GM19351 (cell line): Measurements from ENCODE around the gene SHISAL2A.
"Not testable (repeated sequence)": the region's sequence is repeated elsewhere in the genome, so short reads cannot be mapped to it uniquely, and the experiment has no call there.

Experiments
- ATAC-seq: cut with Tn5 transposase; IDR thresholded peaks from one replicate; pipeline ENCODE4 v1.9.1; 2021; ENCODE audit warnings: mild to moderate bottlenecking, moderate library complexity; ENCODE audit not compliant: unreplicated experiment

Gene SHISAL2A

DNA sequence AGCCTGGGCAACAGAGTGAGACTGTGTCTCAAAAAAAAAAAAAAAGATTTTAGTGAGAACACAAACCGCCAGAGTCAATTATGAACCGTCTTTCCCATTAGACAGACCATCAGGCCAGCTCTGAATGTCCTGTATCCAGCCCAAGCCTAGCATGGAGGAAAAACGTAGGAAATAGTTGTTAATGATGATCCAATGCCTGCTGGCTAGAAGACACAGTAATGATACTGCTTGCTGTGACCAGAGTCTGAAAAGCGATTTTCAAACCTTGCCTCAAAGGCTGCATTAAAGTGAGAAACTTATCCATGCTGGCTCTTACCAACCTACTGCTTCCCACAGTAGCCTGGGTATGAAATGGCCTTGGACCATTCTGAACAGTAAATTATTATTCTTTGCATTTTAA is 48.2 kb downstream of the SHISAL2A start:
- no peak for ATAC-seq

DNA sequence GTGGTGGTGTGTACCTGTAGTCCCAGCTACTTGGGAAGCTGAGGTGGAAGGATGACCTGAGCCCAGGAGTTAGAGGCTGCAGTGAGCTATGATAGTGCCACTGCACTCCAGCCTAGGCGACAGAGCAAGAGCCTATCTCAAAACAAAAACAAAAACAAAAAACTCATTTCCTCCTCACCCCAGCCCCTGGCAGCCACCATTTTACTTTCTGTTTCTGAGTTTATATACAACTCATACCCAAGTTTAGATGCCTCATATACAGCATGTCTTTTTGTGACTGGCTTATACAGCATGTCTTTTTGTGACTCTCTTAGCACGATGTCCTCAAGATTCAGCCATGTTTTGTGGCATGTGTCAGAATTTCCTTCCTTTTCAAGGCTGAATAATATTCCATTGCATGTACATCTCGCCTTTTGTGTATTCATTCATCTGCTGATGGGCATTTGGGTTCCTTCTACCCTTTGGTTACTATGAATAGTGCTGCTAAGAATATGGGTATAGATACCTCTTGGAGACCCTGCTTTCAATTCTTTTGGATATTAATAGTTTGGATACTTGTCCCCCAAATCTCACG is 50.5 kb downstream of the SHISAL2A start:
- ATAC-seq = no peak

DNA sequence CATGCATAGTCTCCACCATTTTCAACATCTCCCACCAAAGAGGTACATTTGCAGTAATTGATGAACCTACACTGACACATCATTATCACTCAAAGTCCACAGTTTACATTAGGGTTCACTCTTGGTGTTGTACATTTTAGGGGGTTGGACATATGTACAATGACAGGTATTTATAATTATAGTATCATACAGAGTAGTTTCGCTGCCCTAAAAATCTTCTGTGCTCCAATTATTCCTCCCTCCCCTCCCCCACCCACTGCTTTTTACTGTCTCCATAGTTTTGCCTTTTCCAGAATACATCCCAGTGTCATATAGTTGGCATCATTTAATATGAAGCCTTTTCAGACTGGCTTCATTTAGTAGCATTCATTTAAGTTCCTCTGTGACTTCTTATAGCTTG is 51.6 kb downstream of the SHISAL2A start:
- ATAC-seq = no peak

DNA sequence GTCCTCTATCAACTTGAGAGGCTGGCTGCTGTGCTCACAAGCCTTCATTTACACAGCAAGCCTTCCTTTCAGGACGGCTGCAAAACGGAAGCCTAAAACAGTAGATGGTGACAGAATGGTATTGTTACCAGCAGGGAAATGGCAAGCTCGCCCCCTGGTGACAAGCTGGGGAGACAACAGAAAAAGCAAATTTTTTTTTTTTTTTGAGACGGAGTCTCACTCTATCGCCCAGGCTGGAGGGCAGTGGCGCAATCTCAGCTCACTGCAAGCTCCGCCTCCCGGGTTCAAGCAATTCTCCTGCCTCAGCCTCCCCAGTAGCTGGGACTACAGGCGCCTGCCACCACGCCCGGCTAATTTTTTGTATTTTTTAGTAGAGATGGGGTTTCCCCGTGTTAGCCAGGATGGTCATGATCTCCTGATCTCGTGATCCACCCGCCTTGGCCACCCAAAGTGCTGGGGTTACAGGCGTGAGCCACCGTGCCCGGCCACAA is 53.3 kb downstream of the SHISAL2A start:
- not testable (repeated sequence) for ATAC-seq

DNA sequence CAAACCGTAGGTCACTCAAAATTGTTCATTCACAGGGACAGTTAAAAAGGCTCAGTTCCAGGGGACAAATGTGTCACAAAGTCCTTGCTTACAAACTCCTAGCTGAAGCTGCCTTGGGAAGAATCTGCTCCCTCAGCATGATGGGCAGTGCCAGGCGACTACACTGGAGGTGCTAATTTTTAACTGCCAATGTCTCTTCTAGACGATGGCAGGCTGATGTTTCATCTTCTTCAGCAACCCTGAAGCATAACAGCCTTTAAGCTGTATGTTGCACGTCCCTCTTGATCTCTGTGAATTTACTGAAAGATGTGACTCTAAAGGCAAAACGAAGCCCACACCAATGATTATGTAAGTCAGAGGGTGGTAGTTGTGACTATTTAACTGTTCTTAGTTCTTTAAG is 53.9 kb downstream of the SHISAL2A start:
- ATAC-seq = no peak

DNA sequence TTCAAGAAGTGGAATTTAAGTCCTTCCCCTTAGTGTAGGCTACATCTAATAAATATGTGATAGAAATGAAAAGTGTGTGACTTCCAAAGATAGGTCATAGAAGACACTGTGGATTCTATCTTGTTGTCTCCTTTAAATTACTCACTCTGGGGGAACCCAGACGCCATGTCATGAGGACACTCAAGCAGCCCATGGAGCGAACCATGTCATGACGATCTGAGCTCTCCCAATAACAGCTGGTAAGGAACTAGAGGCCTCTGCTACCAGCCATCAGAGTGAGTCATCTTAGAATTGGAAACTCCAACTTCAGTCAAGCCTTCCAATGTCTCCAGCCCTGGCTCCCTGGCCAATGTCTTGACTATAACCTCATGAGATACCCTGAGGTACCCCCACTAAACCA is 58.9 kb downstream of the SHISAL2A start:
- no peak for ATAC-seq

DNA sequence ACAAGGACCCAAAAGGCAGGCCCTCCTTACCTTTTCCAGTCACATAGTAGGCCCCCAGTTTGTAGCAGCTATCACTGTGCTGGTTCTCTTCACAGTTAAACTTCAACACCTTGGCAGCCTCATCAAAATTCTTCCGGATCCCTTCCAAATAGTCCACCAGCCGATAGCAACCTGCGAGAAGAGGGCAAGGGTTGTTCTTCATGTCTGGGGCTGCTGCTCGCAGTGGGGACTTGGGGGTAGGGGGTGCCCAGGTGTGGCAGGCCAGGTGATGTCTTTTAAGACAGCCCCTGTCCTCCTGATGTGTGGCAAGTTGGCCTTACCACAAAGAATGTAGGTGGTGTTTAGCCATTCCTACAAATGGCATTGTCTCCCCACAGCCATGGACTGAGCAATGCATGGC is 59.7 kb downstream of the SHISAL2A start:
- no peak for ATAC-seq

DNA sequence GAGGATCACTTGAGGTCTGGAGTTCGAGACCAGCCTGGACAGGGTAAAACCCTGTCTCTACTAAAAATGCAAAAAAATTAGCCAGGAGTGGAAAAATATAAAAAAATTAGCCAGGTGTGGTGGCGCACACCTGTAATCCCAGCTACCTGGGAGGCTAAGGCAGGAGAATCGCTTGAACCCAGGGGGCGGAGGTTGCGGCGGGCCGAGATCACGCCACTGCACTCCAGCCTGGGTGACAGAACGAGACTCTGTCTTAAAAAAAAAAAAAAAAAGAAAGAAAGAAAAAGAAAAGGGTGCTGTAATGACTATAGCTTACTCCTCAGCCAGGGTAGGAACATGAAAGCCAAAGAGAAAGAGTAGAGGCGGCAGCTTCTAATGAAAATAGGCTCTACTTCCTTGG is 60.4 kb downstream of the SHISAL2A start:
- not testable (repeated sequence) for ATAC-seq

DNA sequence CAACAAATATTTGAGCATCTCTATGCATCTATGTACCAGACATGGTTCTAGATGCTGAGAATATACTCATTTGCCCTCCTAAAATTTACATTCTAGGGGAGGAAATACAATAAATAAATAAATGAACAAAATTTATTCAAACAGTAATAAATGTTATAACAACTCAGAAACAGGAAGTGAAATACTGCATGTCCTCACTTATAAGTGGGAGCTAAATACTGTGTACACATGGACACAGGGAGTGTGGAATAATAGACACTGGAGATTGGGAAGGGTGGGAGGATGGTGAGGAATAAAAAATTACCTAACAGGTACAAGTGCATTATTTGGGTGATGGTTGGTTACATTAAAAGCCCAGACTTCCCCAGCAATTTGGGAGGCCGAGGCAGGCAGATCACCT is 60.9 kb downstream of the SHISAL2A start:
- no peak for ATAC-seq

DNA sequence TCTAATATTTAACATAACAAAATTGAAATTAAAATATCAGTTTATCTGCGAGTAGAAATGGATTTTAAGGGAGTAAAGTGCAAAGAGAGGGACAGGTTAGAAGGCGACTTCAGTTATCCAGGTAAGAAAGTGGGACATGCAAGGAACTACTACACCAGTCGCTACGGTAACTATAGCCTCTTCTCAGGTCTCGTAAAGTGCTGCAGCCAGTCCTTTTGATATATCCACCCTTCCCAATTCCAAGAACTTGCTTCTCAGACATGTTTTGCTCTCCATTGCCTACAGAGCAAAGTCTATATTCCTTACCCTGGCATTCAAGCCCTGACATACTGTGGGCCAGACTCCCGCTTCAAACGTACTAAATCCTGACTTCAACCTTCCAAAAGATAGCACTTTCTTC is 62.7 kb downstream of the SHISAL2A start:
- ATAC-seq = no peak

DNA sequence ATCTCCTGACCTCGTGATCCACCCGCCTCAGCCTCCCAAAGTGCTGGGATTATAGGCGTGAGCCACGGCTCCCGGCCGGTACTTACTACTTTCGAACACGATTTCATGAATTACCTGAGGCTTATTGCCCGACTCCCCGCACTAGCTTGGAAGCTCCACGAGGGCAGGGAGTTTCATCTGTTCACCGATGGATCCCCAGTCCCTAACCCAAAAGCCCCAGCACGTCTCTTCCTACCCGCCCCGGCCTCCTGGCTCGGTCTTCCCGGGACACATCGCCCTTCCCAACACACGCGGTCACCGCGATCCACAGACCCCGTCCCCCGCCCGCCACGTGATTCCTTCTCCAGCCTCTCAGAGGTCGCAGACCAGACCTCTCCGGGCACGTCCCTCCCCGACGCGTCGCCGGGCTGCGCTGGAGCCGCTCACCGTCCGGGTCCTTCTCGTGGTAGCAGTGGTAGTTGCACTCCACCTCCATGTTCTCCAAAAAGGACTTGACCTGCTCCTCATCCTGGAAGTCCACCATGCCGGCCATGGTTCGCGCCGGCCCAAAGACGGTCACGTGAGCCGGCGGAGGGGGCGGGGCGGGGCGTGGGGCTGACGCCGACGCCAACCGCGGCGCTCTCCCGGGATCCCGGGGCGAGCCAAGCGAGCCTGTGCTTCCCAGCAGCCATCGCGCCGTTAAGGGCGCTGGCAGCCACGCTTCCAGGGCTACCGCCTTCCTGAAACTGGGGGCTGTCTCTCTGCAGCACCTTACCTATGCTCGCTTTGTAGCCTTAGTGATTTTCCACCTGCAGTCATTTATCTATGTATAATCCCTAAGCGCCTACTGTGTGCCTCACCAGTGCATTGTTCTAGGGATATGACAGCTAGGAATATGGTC is 65.1 kb downstream of the SHISAL2A start, which contains the start of gene COA7:
TSS of gene COA7 (minus strand) at position 553 of the 880 bp plus-strand sequence. CDS start at position 532, 21 bp downstream.
- ATAC-seq = peak; percentile 46

DNA sequence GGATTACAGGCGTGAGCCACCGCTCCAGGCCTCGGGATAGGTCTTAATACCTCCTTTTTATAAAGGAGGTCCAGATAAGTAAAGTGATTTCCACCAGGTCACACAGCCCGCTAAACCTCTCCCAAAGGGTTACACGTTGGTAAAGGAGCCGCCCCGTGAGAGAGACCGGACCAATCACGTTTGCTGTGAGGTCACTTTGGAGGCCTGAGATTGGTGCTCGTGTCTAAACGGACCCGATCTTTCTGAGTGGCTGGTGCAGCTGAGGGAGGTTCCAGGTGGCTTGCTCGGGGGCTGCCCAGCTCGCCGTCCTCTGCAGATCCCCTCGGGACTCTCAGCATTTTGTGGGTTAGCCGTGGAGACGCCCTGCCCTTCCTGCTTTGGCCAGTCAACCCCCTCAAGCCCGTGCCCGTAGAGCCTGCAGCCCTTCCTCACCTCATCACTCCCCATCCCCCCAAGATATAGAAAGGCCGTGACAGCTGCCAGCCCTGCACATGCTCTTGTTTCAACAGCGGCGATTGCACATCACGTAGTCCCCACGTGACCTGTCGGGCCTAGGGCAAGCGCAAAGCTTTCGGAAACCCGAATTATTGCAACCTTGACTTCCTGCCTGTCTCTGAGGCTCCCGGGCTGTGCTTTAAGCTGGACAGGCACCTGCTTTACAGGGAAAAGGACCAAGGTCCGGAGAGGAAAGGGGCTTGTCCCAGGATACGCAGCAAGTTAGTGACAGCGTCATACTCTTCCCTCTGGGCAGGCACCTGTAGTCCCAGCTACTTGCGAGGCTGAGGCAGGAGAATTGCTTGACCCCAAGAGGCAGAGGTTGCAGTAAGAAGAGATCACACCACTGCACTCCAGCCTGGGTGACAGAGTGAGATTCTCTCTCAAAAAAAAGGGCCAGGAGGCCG is 70.2 kb downstream of the SHISAL2A start:
- peak; percentile 89 for ATAC-seq

DNA sequence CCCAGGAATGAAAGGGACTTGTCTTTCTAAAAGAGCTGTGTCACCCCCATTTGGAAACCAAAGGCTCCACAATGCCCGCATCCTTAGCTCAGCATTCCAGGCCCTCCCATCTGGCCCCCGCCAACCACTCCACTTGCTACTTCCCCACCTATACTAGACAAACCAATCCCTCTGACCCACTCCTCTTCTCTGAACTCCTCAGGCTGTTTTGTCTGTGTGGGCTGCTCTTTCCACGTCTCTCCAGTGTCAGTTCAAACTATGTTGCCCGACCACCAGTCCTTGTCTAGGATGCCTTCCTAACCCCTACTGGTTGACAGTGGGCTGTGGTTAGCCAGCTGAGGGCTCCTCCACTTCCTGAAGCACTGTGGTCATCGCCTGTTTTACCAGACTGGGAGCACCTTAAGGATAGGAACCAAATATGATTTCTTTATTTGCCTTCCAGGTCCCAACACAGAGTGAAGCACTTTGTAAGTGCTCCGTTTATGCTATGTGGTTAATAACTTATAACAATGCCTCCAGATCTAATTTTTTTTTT is 73.2 kb downstream of the SHISAL2A start:
- no peak for ATAC-seq
